H9 (cell line): ENCODE measurements around the gene SLC13A5. TPM values are rescaled to one million over a fixed set of nuclear protein-coding genes. Genes with fewer than 3 reads are reported as not detected.

Experiments
- DNase-seq: peaks from one replicate; pipeline ENCODE4 v3.0.0-alpha.2; 2017
- H2AFZ ChIP-seq: one replicate; pipeline ENCODE4 v1.6.1; 2013; ENCODE audit warnings: mild to moderate bottlenecking, low read length, control low read depth, moderate library complexity
- H2AK5ac ChIP-seq: 2 replicates; pipeline ENCODE4 v1.6.1; 2013; ENCODE audit warnings: low read length, control low read depth, mixed read lengths; ENCODE audit not compliant: insufficient read length
- H2BK120ac ChIP-seq: one replicate; pipeline ENCODE4 v1.6.1; 2013; ENCODE audit warnings: low read depth, mild to moderate bottlenecking, low read length, control low read depth, inconsistent platforms; ENCODE audit not compliant: poor library complexity, severe bottlenecking
- H2BK12ac ChIP-seq: 2 replicates; pipeline ENCODE4 v1.6.1; 2013; ENCODE audit warnings: low read length, control low read depth, mixed read lengths, low read depth; ENCODE audit not compliant: insufficient read length
- H2BK15ac ChIP-seq: 2 replicates; pipeline ENCODE4 v1.6.1; 2013; ENCODE audit warnings: low read depth, low read length, control low read depth
- H2BK20ac ChIP-seq: one replicate; pipeline ENCODE4 v1.6.1; 2013; ENCODE audit warnings: low read depth, mild to moderate bottlenecking, low read length, control low read depth, inconsistent platforms; ENCODE audit not compliant: poor library complexity, severe bottlenecking
- H2BK5ac ChIP-seq: 2 replicates; pipeline ENCODE4 v1.6.1; 2013; ENCODE audit warnings: low read length, control low read depth, mixed read lengths; ENCODE audit not compliant: insufficient read length
- H3K14ac ChIP-seq: 2 replicates; pipeline ENCODE4 v1.6.1; 2013; ENCODE audit warnings: low read length, control low read depth; ENCODE audit not compliant: insufficient read depth
- H3K18ac ChIP-seq: 2 replicates; pipeline ENCODE4 v1.6.1; 2013; ENCODE audit warnings: low read depth, mild to moderate bottlenecking, mixed read lengths, low read length, control low read depth; ENCODE audit not compliant: insufficient read length
- H3K23ac ChIP-seq: 2 replicates; pipeline ENCODE4 v1.6.1; 2013; ENCODE audit warnings: low read length, control low read depth, mixed read lengths, low read depth; ENCODE audit not compliant: insufficient read length
- H3K23me2 ChIP-seq: 2 replicates; pipeline ENCODE4 v1.6.1; 2013; ENCODE audit warnings: low read depth, mild to moderate bottlenecking, mixed read lengths, low read length, control low read depth; ENCODE audit not compliant: insufficient read length, poor library complexity, severe bottlenecking
- H3K27ac ChIP-seq: 2 replicates; pipeline ENCODE4 v1.5.1; 2013; ENCODE audit warnings: low read length, control low read depth, mixed read lengths, low read depth; ENCODE audit not compliant: insufficient read length
- H3K27me3 ChIP-seq: 2 replicates; pipeline ENCODE4 v1.6.1; 2013; ENCODE audit warnings: low read length, control low read depth, inconsistent platforms; ENCODE audit not compliant: insufficient read depth
- H3K4ac ChIP-seq: 2 replicates; pipeline ENCODE4 v1.6.1; 2013; ENCODE audit warnings: low read depth, mild to moderate bottlenecking, control low read depth, inconsistent platforms, low read length, moderate library complexity
- H3K4me1 ChIP-seq: 2 replicates; pipeline ENCODE4 v1.6.1; 2013; ENCODE audit warnings: low read length, control low read depth, inconsistent platforms; ENCODE audit not compliant: insufficient read depth
- H3K4me2 ChIP-seq: 2 replicates; pipeline ENCODE4 v1.6.1; 2013; ENCODE audit warnings: low read length, control low read depth, mixed read lengths; ENCODE audit not compliant: insufficient read length, insufficient read depth
- H3K56ac ChIP-seq: 2 replicates; pipeline ENCODE4 v1.6.1; 2013; ENCODE audit warnings: low read depth, mild to moderate bottlenecking, mixed read lengths, low read length, control low read depth; ENCODE audit not compliant: insufficient read length
- H3K79me1 ChIP-seq: 2 replicates; pipeline ENCODE4 v1.6.1; 2013; ENCODE audit warnings: low read depth, mild to moderate bottlenecking, moderate library complexity, low read length, control low read depth, inconsistent platforms; ENCODE audit not compliant: insufficient read depth, poor library complexity, severe bottlenecking
- H3K79me2 ChIP-seq: 2 replicates; pipeline ENCODE4 v1.6.1; 2013; ENCODE audit warnings: low read length, control low read depth, inconsistent platforms; ENCODE audit not compliant: insufficient read depth
- H3K9ac ChIP-seq: 2 replicates; pipeline ENCODE4 v1.6.1; 2013; ENCODE audit warnings: low read length, control low read depth, mixed read lengths; ENCODE audit not compliant: insufficient read length; ENCODE audit errors: extremely low read depth
- H3K9me3 ChIP-seq: one replicate; pipeline ENCODE4 v1.6.1; 2013; ENCODE audit warnings: low read depth, low read length, inconsistent platforms; ENCODE audit not compliant: control insufficient read depth
- H3T11ph ChIP-seq: one replicate; pipeline ENCODE4 v1.6.1; 2013; ENCODE audit warnings: mild to moderate bottlenecking, low read length, control low read depth, inconsistent platforms
- H4K20me1 ChIP-seq: one replicate; pipeline ENCODE4 v1.6.1; 2013; ENCODE audit not compliant: control insufficient read depth, insufficient read length, insufficient read depth
- H4K5ac ChIP-seq: 2 replicates; pipeline ENCODE4 v1.6.1; 2013; ENCODE audit warnings: low read depth, mild to moderate bottlenecking, mixed read lengths, low read length, control low read depth; ENCODE audit not compliant: insufficient read length
- H4K8ac ChIP-seq: replicated peaks from 2 replicates; pipeline ENCODE4 v1.6.1; 2013; ENCODE audit warnings: low read length, control low read depth, mixed read lengths, low read depth; ENCODE audit not compliant: insufficient read length
- H4K91ac ChIP-seq: 2 replicates; pipeline ENCODE4 v1.6.1; 2013; ENCODE audit warnings: low read depth, mild to moderate bottlenecking, moderate library complexity, mixed read lengths, low read length, control low read depth; ENCODE audit not compliant: insufficient read length
- H3K27ac Mint-ChIP-seq, 3 experiments: 2 replicates in 2 of 3; 3 replicates in 1 of 3; pipeline ENCODE4 v1.8.0; 2020 to 2021; ENCODE audit warnings: mixed read lengths in 3 of 3, mild to moderate bottlenecking in 1 of 3, moderate library complexity in 1 of 3
- H3K27me3 Mint-ChIP-seq: 2 replicates; pipeline ENCODE4 v1.8.0; 2021; ENCODE audit warnings: low read depth, mild to moderate bottlenecking, moderate library complexity, mixed read lengths
- H3K36me3 Mint-ChIP-seq, 3 experiments: 2 replicates in 2 of 3; 3 replicates in 1 of 3; pipeline ENCODE4 v1.8.0; 2020 to 2021; ENCODE audit warnings: low read depth in 3 of 3, mixed read lengths in 3 of 3; ENCODE audit not compliant: insufficient read depth in 1 of 3
- H3K4me1 Mint-ChIP-seq, 2 experiments: 2 replicates each; pipeline ENCODE4 v1.8.0; 2020; ENCODE audit warnings: mixed read lengths in 2 of 2
- H3K4me3 Mint-ChIP-seq, 2 experiments: 2 replicates in 1 of 2; 3 replicates in 1 of 2; pipeline ENCODE4 v1.8.0; 2020 to 2021; ENCODE audit warnings: mild to moderate bottlenecking in 2 of 2, mixed read lengths in 2 of 2, moderate library complexity in 1 of 2
- H3K9me3 Mint-ChIP-seq, 2 experiments: 2 replicates in 1 of 2; 3 replicates in 1 of 2; pipeline ENCODE4 v1.8.0; 2020; ENCODE audit warnings: mild to moderate bottlenecking in 2 of 2, mixed read lengths in 2 of 2, moderate library complexity in 1 of 2
- CTCF ChIP-seq: fragments of 200-600 bp; sonication (generic); conservative IDR thresholded peaks from 3 replicates; pipeline ENCODE4 v1.8.0; 2021; ENCODE audit warnings: antibody characterized with exemption, mild to moderate bottlenecking
- total RNA-seq: library from RNA; stranded (reverse); gene quantifications from 2 replicates; pipeline ENCODE4 v1.2.1, GENCODE V29; 2021

SLC13A5 gene
- total RNA-seq, 1 experiment from 2014 or later, result 1.6 TPM

- Histone ChIP-seq H4K91ac (no peak overlapping the region), H2BK20ac (no peak overlapping the region), H4K5ac (no peak overlapping the region), H3K27me3 (peaks cover 3% of the 10 kb centered on the region; the same call in 1 of the 2 replicates), H3K4ac (no peak overlapping the region), H2BK5ac (no peak overlapping the region), H2BK120ac (no peak overlapping the region), H2AK5ac (no peak overlapping the region), H3K23me2 (peaks cover 3% of the 10 kb centered on the region), H3K18ac (no peak overlapping the region), H3K79me2 (no peaks in the 10 kb centered on the region; the same call in 1 of the 2 replicates), H2AFZ (no peak overlapping the region), H3T11ph (no peak overlapping the region), H3K9me3 (no peaks in the 10 kb centered on the region), H3K4me1 (peaks cover 2% of the 10 kb centered on the region; the same call in 1 of the 2 replicates), H2BK12ac (no peak overlapping the region), H4K8ac (no peak overlapping the region), H3K23ac (no peak overlapping the region), H3K56ac (no peak overlapping the region), H4K20me1 (no peaks in the 10 kb centered on the region), H3K14ac (no peak overlapping the region), H3K27ac (no peak overlapping the region), H2BK15ac (no peak overlapping the region), H3K4me2 (no peak overlapping the region), H3K9ac (no peak overlapping the region), H3K79me1 (peaks cover 3% of the 10 kb centered on the region)
- no peak for DNase-seq
- Mint-ChIP-seq H3K9me3 (no peaks in the 10 kb centered on the region), H3K27me3 (peaks cover 12% of the 10 kb centered on the region), H3K36me3 (peaks cover 5 to 53% (median 43%) of the 10 kb centered on the region in 3 experiments), H3K4me3 (no peak overlapping the region), H3K27ac (no peak overlapping the region; a peak in 1 of 7 replicates), H3K4me1 (peaks cover 11 to 20% of the 10 kb centered on the region in 2 experiments)
- TF ChIP-seq CTCF, result peak; percentile 49
Observed at GRCh38 chr17:6648181-6648580, 65.0 kb downstream of the SLC13A5 start.
